Ramos (cell line): Measurements from ENCODE around the gene ALDH7A1.
"Not testable (repeated sequence)": the region's sequence is repeated elsewhere in the genome, so short reads cannot be mapped to it uniquely, and the experiment has no call there.

Source experiments
- in situ Hi-C: fragments of 300-500 bp; cut with MboI; formaldehyde crosslinking; loops from one replicate; pipeline ENCODE4 v1.14.3; 2022; ENCODE audit warnings: low sequenced_read_pairs; ENCODE audit not compliant: unreplicated experiment

Gene ALDH7A1

DNA sequence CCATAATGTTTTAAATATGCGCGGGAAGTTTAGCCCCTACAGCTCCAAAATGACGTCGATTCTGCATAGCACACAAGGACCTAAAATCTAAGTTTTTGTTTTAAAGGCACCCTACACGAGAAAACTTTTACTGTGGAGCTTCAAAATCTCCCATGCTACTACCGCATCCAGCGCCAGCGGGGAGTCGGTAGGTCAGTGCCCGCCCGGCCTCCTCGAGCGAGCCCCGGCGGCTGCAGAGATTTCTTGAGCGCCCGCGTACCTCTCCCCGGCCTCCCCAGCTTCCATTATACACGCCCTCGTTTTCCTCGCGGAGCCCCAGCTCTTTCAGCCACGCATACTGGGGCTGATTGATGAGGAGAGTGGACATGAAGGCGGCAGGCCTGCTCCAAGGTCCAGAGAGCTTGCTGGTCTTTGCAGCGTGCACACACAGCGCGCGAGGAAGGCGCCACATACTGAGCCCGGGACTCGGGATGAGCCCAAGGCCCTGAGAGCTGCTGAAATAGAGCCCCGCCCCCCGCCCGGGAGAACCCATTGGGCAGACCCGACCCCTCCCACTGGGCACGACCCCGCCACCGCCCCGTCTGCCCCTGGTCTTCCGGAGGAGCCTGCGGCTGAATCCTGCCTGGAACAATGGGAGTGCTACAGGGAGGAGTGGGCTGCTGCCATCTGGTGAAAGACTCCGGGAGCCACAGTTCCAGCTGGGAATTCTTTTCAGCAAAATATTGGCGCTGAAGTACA, at the start of gene ALDH7A1:
ALDH7A1 (minus strand) TSS at position 472 of the 738 bp plus-strand sequence; CDS start at position 451, 21 bp downstream.
- in situ Hi-C loops, result no loop called here

DNA sequence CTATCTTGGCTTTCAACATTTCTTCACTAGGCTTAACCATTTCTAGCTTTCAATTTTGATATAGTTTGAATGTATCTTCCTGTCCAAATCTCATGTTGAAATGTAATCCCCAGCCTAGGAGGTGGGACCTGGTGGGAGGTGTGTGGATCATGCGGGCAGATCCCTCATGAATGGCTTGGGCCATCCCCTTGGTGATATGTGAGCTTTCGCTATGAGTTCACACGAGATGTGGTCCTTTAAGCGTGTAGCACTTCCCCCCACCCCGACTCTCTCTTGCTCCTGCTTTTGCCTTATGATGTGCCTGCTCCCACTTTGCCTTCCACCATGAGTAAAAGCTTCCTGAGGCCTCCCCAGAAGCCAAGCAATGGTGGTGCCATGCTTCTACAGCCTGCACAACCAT, 46.4 kb upstream of the ALDH7A1 start:
- in situ Hi-C loops, result no loop called here

DNA sequence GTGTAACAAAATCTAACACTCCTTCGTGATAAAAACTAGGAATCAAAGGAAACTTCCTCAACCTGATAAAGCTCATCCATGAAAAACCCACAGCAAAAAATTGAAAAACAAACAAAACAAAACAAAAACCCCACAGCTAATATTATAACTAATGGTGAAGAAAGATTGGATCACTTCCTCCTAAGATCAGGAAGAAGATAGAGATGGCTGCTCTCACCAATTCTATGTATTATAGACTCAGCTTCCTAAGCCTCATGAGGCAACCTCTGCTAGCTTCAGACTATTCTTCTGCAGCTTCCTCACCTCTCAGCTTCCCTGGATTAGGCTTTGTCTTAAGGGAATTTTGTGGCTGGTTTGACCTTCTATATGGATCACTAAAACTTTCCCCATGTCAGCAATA, 45.8 kb upstream of the ALDH7A1 start:
- in situ Hi-C loops, result no loop called here

DNA sequence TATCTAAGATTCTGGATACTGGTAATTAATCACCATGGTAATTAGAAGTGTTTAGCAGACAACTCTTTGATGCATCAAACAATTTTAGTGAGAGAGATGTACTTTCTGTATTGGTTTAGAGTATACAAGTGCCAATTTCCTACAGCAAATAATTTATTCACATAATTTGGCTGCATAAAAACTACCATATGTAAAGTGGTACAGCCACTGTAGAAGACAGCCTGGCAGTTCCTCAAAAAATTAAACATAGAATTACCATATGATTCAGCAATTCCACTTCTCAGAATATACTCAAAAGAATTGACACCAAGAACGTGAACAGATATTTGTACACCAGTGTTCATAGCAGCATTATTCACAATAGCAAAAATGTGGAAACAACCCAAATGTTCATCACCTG, 41.9 kb upstream of the ALDH7A1 start:
- in situ Hi-C loops, result no loop called here

DNA sequence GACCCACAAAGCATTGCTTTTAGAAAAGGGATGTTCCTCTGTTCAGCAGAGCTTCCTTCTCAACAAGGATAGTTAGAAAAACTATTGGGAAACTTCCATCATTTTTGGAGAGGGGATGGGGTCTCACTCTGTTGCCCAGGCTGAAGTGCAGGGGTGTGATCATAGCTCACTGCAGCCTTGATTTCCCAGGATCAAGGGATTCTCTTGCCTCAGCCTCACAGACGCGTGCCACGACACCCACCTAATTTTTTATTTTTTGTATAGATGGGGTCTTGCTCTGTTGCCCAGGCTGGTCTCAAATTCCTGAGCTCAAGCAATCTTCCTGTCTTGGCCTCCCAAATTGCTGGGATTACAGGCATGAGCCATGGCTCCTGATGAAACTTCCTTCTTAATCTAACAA, 40.6 kb upstream of the ALDH7A1 start:
- in situ Hi-C loops, result no loop called here

DNA sequence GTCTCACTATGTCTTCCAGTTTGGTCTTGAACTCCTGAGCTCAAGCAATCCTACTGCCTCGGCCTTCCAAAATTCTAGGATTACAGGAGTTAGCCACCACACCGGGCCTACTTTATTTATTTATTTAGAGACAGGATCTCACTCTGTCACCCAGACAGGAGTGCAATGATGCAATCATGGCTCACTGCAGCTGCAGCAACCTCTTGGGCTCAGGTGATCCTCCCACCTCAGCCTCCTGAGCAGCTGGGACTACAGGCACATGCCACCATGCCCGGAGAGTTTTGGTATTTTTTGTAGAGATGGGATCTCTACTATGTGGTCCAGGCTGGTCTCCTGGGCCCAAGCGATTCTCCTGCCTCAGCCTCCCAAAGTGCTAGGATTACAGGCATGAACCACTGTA, 38.5 kb upstream of the ALDH7A1 start:
- in situ Hi-C loops, result no loop called here

DNA sequence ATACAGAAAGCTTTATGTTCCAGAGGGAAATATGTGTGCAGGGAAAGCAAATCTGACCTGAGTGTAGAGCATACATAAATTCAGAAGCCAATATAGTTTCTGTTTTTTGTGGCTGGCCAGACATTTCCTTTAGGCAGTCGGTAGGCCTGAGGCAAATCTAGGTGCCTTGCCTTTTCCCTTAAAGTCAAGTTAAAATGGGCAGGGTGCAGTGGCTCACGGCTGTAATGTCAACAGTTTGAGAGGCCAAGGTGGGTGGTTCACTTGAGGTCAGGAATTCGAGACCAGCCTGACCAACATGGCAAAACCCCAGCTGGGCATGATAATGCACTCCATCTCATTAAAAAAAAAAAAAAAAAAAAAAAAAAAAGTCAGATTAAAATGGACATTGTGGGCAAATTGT, 36.9 kb upstream of the ALDH7A1 start:
- in situ Hi-C loops, result no loop called here

DNA sequence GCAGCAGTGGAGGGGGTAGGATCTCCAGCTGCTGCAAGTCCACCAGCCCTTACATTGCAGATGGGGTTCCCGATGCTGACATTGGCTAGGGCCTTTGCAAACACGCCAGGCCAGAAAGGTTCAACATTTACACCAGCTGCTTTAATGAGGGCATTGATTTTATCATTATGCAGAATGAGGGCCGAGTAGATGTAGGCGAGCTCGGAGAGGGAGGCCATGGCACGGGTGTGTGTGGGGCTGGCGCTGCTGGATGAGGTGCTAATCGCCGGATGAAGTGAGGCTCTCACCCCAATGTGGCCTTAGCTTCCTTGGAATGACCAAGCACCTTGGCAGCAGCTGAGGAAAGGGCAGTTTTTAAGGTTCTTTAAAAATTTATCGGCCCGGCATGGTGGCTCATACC, 33.1 kb upstream of the ALDH7A1 start:
- in situ Hi-C loops, result no loop called here

DNA sequence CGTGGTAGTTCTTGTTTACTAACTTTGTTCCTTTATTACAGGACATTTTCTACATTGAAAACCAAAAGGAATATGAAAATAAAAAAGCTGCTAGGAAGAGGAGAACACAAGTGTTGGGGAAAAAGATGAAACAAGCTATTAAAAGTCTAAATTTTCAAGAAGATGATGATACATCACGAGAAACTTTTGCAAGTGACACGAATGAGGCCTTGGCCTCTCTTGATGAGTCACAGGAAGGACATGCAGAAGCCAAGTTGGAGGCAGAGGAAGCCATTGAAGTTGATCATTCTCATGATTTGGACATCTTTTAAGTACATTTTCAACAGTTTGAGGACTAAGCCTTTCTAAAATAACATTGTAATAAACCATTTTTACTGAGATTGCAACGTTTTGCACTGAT, 29.5 kb upstream of the ALDH7A1 start:
- in situ Hi-C loops, result no loop called here

DNA sequence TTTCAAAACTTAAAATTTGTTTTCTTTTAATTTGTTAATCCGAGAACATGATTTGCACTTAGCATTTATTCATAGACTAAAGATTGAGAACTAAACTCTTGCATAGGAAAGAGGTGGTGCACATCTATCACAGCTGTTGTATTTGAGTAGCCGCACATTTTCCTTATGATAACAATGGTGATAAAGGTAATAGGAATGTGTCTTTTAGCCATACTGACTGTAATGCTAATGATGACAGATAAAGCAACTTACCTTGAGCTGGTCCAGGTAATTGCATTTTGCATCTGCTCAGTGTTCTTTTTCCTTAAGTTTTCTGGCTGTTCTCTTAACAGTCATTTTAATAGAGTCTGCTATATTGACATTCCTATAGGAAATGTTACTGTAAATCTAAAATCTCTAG, 24.8 kb upstream of the ALDH7A1 start:
- in situ Hi-C loops, result no loop called here

DNA sequence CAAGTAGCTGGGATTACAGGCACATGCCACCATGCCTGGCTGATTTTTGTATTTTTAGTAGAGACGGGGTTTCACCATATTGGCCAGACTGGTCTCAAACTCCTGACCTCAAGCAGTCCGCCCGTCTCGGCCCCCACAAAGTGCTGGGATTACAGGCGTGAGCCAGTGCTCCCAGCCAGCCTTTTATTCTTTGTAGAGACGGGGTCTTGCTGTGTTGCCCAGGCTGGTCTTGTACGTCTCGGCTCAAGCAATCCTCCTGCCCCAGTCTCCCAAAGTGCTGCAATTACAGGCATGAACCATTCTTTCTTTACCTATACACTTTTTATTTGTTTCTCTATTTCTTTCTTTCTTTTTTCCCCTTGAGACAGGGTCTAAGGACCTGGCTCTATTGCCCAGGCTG, 22.6 kb upstream of the ALDH7A1 start:
- in situ Hi-C loops, result not testable (repeated sequence)

DNA sequence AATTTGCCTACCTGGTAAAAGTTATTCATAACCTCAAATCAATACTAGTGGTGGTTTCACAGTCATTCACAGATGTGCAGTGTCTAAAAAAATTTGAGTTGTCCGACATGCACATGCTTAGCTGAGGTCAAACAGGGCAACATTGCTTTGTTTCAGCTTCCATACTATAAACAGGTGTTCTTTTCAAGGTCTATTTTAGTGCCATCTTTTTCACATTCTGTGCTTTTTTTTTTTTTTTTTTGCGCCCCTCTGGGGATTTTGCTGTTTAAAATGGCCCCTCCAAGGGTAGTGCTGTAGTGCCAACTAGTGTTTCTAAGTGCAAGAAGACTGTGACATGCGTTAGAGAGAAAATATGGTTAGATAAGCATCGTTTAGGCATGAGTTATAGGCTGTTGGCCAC, 20.3 kb upstream of the ALDH7A1 start:
- in situ Hi-C loops, result no loop called here

DNA sequence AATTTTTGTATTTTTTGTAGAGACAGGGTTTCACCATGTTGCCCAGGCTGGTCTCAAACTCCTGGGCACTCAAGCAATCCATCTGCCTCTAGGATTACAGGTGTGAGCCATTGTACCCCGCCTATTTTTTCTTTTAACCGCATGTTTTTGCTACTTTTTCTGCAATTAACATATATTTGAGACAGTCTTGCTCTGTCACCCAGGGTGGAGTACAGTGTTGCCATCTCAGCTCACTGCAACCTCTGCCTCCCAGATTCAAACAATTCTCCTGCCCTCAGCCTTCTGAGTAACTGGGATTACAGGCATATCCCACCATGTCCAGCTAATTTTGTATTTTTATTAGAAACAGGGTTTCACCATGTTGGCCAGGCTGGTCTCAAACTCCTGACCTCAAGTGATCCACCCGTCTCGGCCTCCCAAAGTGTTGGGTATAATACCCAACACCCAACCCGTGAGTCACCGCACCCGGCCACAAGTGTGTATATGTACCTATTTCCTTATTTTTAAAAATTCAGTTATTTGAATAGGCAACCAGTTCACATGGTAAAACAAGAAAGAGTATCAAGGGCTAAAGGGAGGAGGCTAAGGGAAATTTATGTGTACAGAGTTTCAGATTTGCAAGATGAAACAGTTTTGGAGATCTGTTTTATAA, 19.0 kb upstream of the ALDH7A1 start:
- in situ Hi-C loops, result no loop called here

DNA sequence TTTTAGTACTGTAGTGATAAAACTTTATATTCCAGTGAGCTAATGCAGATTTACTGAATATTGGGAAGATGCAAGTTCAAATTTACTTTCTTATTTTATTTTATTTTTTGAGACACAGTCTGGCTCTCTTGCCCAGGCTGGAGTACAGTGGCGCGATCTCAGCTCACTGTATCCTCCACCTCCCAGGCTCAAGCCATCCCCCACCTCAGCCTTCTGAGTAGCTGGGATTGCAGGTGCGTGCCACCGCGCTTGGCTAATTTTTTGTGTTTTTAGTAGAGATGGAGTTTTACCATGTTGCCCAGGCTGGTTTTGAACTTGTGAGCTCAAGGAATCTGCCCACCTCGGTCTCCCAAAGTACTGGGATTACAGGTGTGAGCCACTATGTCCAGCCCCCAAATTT, 15.6 kb upstream of the ALDH7A1 start:
- in situ Hi-C loops, result no loop called here

DNA sequence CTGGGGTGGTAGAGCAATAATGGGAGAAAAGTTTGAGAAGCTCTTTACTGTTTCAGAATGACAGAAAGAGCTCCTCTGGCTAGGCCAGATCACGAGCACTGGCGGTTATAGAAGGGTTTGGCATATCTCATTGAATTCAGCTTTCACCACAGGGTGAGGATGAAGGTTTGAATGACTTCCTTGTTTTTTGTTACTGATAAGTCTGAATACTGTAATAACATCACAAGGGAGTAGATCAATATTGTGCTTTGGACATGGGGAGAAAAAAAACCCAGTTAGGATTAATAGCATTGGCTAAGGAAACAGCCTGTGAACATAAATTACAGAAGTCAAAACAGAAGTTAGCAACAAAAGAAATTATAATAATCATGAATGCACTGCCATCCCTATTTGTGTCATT, 15.1 kb upstream of the ALDH7A1 start:
- in situ Hi-C loops, result no loop called here

DNA sequence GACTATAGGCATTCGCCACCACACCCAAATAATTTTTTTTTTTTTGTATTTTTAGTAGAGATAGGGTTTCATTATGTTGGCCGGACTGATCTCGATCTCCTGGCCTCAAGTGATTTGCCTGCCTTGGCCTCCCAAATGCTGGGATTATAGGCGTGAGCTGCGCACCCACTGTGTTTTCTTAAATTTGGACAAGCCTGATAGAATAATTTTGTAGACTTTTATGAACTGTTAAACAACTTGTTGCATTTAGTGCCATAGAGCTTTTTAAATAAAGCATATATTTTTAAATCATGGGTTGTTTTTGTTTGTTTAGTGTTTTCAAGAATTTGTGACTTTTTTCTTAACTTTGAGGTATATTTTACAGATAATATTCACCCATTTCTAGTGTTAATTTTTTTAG, 10.5 kb upstream of the ALDH7A1 start:
- in situ Hi-C loops, result no loop called here

DNA sequence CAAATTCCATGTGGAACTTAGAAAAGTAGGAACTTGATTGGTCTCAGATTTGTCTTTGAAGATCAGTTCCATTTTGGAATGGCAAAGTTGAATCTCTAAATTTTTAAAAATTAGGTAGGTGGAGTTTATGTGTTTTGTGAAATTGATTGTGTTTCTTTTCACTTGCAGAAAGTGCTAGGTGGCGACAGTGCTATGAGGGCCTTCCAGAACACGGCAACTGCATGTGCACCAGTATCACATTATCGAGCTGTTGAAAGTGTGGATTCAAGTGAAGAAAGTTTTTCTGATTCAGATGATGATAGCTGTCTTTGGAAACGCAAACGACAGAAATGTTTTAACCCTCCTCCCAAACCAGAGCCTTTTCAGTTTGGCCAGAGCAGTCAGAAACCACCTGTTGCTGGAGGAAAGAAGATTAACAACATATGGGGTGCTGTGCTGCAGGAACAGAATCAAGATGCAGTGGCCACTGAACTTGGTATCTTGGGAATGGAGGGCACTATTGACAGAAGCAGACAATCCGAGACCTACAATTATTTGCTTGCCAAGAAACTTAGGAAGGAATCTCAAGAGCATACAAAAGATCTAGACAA, 8.5 kb upstream of the ALDH7A1 start:
- in situ Hi-C loops, result no loop called here

DNA sequence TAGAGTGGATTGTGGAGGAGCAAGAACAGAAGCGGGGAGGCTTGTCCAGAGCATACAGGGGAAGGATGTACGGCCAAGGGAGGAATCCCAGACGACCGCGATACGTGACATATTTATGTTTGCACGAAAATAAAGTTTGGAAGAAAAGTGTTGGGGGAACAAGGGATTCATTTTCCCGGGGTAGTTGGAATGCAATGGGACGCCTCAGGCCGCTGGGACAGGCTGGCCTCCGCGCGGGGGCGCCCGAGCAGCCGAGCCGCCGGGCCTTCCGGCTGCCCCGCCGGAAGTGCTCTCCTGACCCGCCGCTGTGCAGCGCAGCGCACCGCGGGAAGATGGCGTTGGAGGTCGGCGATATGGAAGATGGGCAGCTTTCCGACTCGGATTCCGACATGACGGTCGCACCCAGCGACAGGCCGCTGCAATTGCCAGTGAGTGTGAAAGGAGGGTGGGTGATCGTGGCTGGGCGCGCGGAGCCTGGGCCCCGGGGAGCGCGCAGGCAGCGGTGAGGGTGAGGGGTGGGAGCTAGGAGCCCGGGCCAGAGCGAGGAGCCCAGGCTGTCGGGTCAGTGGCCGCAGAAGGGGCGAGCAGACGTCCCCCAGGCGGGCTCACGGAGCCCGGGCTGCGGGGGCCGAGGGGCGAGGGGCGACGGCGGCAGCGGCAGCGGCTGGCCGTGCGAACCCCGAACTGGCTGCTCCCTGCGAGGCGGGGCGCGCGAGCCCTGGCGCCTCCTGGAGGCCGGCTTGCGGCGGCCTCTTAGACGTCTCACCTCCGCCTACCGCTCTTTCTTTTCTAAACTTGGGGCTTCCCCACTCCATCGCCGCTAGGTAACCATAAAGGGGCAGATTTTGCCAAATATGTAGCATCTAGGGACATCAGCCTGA, 5.9 kb upstream of the ALDH7A1 start, which contains the start of gene PHAX:
PHAX (plus strand) TSS at position 317 of the 881 bp plus-strand sequence; CDS start at position 333, 16 bp downstream.
- in situ Hi-C loops, result no loop called here

DNA sequence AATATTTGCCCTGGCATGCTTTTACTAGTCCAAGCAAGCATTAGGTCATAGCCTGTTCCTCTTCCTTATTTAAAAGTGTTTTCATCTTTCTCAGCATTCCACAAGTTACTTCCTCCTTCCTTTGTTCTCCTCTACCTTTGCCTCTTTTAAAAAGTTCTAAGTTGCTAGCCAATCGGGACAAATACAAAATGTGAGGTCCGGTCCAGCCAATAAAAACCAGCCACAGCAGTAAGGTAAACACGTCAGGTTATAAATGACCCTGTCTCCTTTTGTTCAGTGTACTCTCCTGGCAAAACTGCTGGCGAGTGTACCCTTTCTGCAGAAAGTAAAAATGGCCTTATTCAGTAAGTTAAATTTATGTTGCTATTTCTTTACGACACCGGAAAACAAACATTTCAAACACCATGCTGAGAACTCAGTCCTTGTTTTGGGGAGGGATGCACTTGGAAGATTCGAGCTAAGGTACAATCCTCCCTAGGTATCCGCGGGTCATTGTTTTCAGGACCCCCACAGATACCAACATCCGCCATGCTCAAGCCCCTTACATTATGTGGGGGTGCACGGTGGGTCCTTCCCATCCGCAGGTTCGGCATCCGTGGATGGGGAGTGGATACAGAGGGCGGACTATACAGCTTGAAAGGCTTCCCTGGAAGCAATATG, 5.1 kb upstream of the ALDH7A1 start:
- in situ Hi-C loops, result not testable (repeated sequence)

DNA sequence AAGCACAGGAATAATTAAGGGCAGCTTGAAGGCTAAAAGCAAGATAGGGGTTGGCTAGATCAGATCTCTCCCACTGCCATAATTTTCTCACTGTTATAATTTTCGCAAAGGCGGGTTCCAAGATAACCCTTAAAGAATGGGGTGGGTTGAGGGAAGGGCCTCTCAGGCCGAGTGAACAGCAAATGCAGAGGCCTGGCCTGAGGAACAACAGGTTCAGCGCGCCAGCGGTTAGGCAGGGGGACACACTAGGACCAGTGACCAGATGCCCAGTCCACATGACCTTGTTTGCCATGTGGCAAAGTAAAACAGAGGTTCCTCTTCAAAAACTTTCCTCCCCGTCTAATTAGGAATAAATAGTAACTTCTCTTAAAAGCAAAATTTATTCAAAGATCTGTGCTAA, 4.5 kb upstream of the ALDH7A1 start:
- in situ Hi-C loops, result no loop called here
